H9 (cell line): ENCODE measurements around the gene WDR89. TPM values are rescaled to one million over a fixed set of nuclear protein-coding genes. Genes with fewer than 3 reads are reported as not detected.

ENCODE experiments used
- DNase-seq: peaks from one replicate; pipeline ENCODE4 v3.0.0-alpha.2; 2017
- H2AFZ ChIP-seq: one replicate; pipeline ENCODE4 v1.6.1; 2013; ENCODE audit warnings: mild to moderate bottlenecking, low read length, control low read depth, moderate library complexity
- H2AK5ac ChIP-seq: 2 replicates; pipeline ENCODE4 v1.6.1; 2013; ENCODE audit warnings: low read length, control low read depth, mixed read lengths; ENCODE audit not compliant: insufficient read length
- H2BK120ac ChIP-seq: one replicate; pipeline ENCODE4 v1.6.1; 2013; ENCODE audit warnings: low read depth, mild to moderate bottlenecking, low read length, control low read depth, inconsistent platforms; ENCODE audit not compliant: poor library complexity, severe bottlenecking
- H2BK12ac ChIP-seq: 2 replicates; pipeline ENCODE4 v1.6.1; 2013; ENCODE audit warnings: low read length, control low read depth, mixed read lengths, low read depth; ENCODE audit not compliant: insufficient read length
- H2BK15ac ChIP-seq: 2 replicates; pipeline ENCODE4 v1.6.1; 2013; ENCODE audit warnings: low read depth, low read length, control low read depth
- H2BK20ac ChIP-seq: one replicate; pipeline ENCODE4 v1.6.1; 2013; ENCODE audit warnings: low read depth, mild to moderate bottlenecking, low read length, control low read depth, inconsistent platforms; ENCODE audit not compliant: poor library complexity, severe bottlenecking
- H2BK5ac ChIP-seq: 2 replicates; pipeline ENCODE4 v1.6.1; 2013; ENCODE audit warnings: low read length, control low read depth, mixed read lengths; ENCODE audit not compliant: insufficient read length
- H3K14ac ChIP-seq: 2 replicates; pipeline ENCODE4 v1.6.1; 2013; ENCODE audit warnings: low read length, control low read depth; ENCODE audit not compliant: insufficient read depth
- H3K18ac ChIP-seq: 2 replicates; pipeline ENCODE4 v1.6.1; 2013; ENCODE audit warnings: low read depth, mild to moderate bottlenecking, mixed read lengths, low read length, control low read depth; ENCODE audit not compliant: insufficient read length
- H3K23ac ChIP-seq: 2 replicates; pipeline ENCODE4 v1.6.1; 2013; ENCODE audit warnings: low read length, control low read depth, mixed read lengths, low read depth; ENCODE audit not compliant: insufficient read length
- H3K23me2 ChIP-seq: 2 replicates; pipeline ENCODE4 v1.6.1; 2013; ENCODE audit warnings: low read depth, mild to moderate bottlenecking, mixed read lengths, low read length, control low read depth; ENCODE audit not compliant: insufficient read length, poor library complexity, severe bottlenecking
- H3K27ac ChIP-seq: 2 replicates; pipeline ENCODE4 v1.5.1; 2013; ENCODE audit warnings: low read length, control low read depth, mixed read lengths, low read depth; ENCODE audit not compliant: insufficient read length
- H3K27me3 ChIP-seq: 2 replicates; pipeline ENCODE4 v1.6.1; 2013; ENCODE audit warnings: low read length, control low read depth, inconsistent platforms; ENCODE audit not compliant: insufficient read depth
- H3K4ac ChIP-seq: 2 replicates; pipeline ENCODE4 v1.6.1; 2013; ENCODE audit warnings: low read depth, mild to moderate bottlenecking, control low read depth, inconsistent platforms, low read length, moderate library complexity
- H3K4me1 ChIP-seq: 2 replicates; pipeline ENCODE4 v1.6.1; 2013; ENCODE audit warnings: low read length, control low read depth, inconsistent platforms; ENCODE audit not compliant: insufficient read depth
- H3K4me2 ChIP-seq: 2 replicates; pipeline ENCODE4 v1.6.1; 2013; ENCODE audit warnings: low read length, control low read depth, mixed read lengths; ENCODE audit not compliant: insufficient read length, insufficient read depth
- H3K56ac ChIP-seq: 2 replicates; pipeline ENCODE4 v1.6.1; 2013; ENCODE audit warnings: low read depth, mild to moderate bottlenecking, mixed read lengths, low read length, control low read depth; ENCODE audit not compliant: insufficient read length
- H3K79me1 ChIP-seq: 2 replicates; pipeline ENCODE4 v1.6.1; 2013; ENCODE audit warnings: low read depth, mild to moderate bottlenecking, moderate library complexity, low read length, control low read depth, inconsistent platforms; ENCODE audit not compliant: insufficient read depth, poor library complexity, severe bottlenecking
- H3K79me2 ChIP-seq: 2 replicates; pipeline ENCODE4 v1.6.1; 2013; ENCODE audit warnings: low read length, control low read depth, inconsistent platforms; ENCODE audit not compliant: insufficient read depth
- H3K9ac ChIP-seq: 2 replicates; pipeline ENCODE4 v1.6.1; 2013; ENCODE audit warnings: low read length, control low read depth, mixed read lengths; ENCODE audit not compliant: insufficient read length; ENCODE audit errors: extremely low read depth
- H3K9me3 ChIP-seq: one replicate; pipeline ENCODE4 v1.6.1; 2013; ENCODE audit warnings: low read depth, low read length, inconsistent platforms; ENCODE audit not compliant: control insufficient read depth
- H3T11ph ChIP-seq: one replicate; pipeline ENCODE4 v1.6.1; 2013; ENCODE audit warnings: mild to moderate bottlenecking, low read length, control low read depth, inconsistent platforms
- H4K20me1 ChIP-seq: one replicate; pipeline ENCODE4 v1.6.1; 2013; ENCODE audit not compliant: control insufficient read depth, insufficient read length, insufficient read depth
- H4K5ac ChIP-seq: 2 replicates; pipeline ENCODE4 v1.6.1; 2013; ENCODE audit warnings: low read depth, mild to moderate bottlenecking, mixed read lengths, low read length, control low read depth; ENCODE audit not compliant: insufficient read length
- H4K8ac ChIP-seq: replicated peaks from 2 replicates; pipeline ENCODE4 v1.6.1; 2013; ENCODE audit warnings: low read length, control low read depth, mixed read lengths, low read depth; ENCODE audit not compliant: insufficient read length
- H4K91ac ChIP-seq: 2 replicates; pipeline ENCODE4 v1.6.1; 2013; ENCODE audit warnings: low read depth, mild to moderate bottlenecking, moderate library complexity, mixed read lengths, low read length, control low read depth; ENCODE audit not compliant: insufficient read length
- H3K27ac Mint-ChIP-seq, 3 experiments: 2 replicates in 2 of 3; 3 replicates in 1 of 3; pipeline ENCODE4 v1.8.0; 2020 to 2021; ENCODE audit warnings: mixed read lengths in 3 of 3, mild to moderate bottlenecking in 1 of 3, moderate library complexity in 1 of 3
- H3K27me3 Mint-ChIP-seq: 2 replicates; pipeline ENCODE4 v1.8.0; 2021; ENCODE audit warnings: low read depth, mild to moderate bottlenecking, moderate library complexity, mixed read lengths
- H3K36me3 Mint-ChIP-seq, 3 experiments: 2 replicates in 2 of 3; 3 replicates in 1 of 3; pipeline ENCODE4 v1.8.0; 2020 to 2021; ENCODE audit warnings: low read depth in 3 of 3, mixed read lengths in 3 of 3; ENCODE audit not compliant: insufficient read depth in 1 of 3
- H3K4me1 Mint-ChIP-seq, 2 experiments: 2 replicates each; pipeline ENCODE4 v1.8.0; 2020; ENCODE audit warnings: mixed read lengths in 2 of 2
- H3K4me3 Mint-ChIP-seq, 2 experiments: 2 replicates in 1 of 2; 3 replicates in 1 of 2; pipeline ENCODE4 v1.8.0; 2020 to 2021; ENCODE audit warnings: mild to moderate bottlenecking in 2 of 2, mixed read lengths in 2 of 2, moderate library complexity in 1 of 2
- H3K9me3 Mint-ChIP-seq, 2 experiments: 2 replicates in 1 of 2; 3 replicates in 1 of 2; pipeline ENCODE4 v1.8.0; 2020; ENCODE audit warnings: mild to moderate bottlenecking in 2 of 2, mixed read lengths in 2 of 2, moderate library complexity in 1 of 2
- WGBS: extraction: QIAGEN DNeasy Blood & Tissue Kit; methylation state at CpG from one replicate; pipeline ENCODE4 v1.1.7; 2013; ENCODE audit warnings: missing lambda C conversion rate, low lambda C conversion rate, mixed read lengths; ENCODE audit not compliant: insufficient read length; ENCODE audit errors: extremely low coverage; 5-methylcytosine and 5-hydroxymethylcytosine counted together
- long read RNA-seq: library from polyadenylated mRNA; unstranded; transcript quantifications from one replicate; pipeline ENCODE4 v2.0.0, GENCODE V29; 2020
- total RNA-seq: library from RNA; stranded (reverse); gene quantifications from 2 replicates; pipeline ENCODE4 v1.2.1, GENCODE V29; 2021
- TF ChIP-seq, protein P1 (sequence below): fragments of 200-600 bp; sonication (generic); conservative IDR thresholded peaks from 3 replicates; pipeline ENCODE4 v1.8.0; 2021; ENCODE audit warnings: antibody characterized with exemption, mild to moderate bottlenecking

WDR89 gene
- 24.0 and 26.4 TPM in 2 replicates for total RNA-seq
- long read RNA-seq, transcript WDR89-204 (1 exons, 2,935 nt): minor isoform, 5 of 78 reads
- long read RNA-seq, transcript WDR89-201 (3 exons, 1,687 nt): major isoform, 7 of 78 reads
- long read RNA-seq, transcript WDR89-203 (4 exons, 976 nt): minor isoform, 6 of 78 reads
- long read RNA-seq, partial matches to known transcripts: 0 of 78 reads
- long read RNA-seq, other reads (novel, unspliced or antisense): 59 of 78 reads

GRCh38 chr14:63641473-63642228 is at the start of gene WDR89:
Gene WDR89 (minus strand): TSS chr14:63641871. CDS start chr14:63599942, 41,929 bp downstream.
- H4K8ac ChIP-seq: no peak within 1 kb of the TSS
- peak; percentile 99 for DNase-seq
- no peak within 1 kb of the TSS for H3K23ac ChIP-seq
- peaks cover 16% of the 10 kb centered on the region; the same call in 1 of the 2 replicates for H3K79me2 ChIP-seq
- Mint-ChIP-seq H3K4me1 (peaks cover 4 to 14% of the 10 kb centered on the region in 2 experiments), H3K27ac (peak within 1 kb of the TSS; percentile 96 to 100 (median 100)), H3K9me3 (peaks cover 5 to 8% of the 10 kb centered on the region in 2 experiments), H3K4me3 (peak within 1 kb of the TSS; percentile 86 to 96), H3K36me3 (peaks cover 26 to 29% (median 29%) of the 10 kb centered on the region in 3 experiments), H3K27me3 (no peaks in the 10 kb centered on the region)
- H3K4me1 ChIP-seq: no peaks in the 10 kb centered on the region
- no peak within 1 kb of the TSS for H2BK15ac ChIP-seq
- no peak within 1 kb of the TSS for H2BK20ac ChIP-seq
- H3K27me3 ChIP-seq: no peaks in the 10 kb centered on the region
- peak within 1 kb of the TSS; percentile 70 for H2BK12ac ChIP-seq
- peak within 1 kb of the TSS; percentile 82 for H2BK120ac ChIP-seq
- no peak within 1 kb of the TSS for H2AK5ac ChIP-seq
- peak within 1 kb of the TSS; percentile 38 for H3K56ac ChIP-seq
- H3K4me2 ChIP-seq: peak within 1 kb of the TSS; percentile 64
- no peak within 1 kb of the TSS; the same call in 1 of the 2 replicates for H3K4ac ChIP-seq
- no peak within 1 kb of the TSS for H3T11ph ChIP-seq
- peak within 1 kb of the TSS; percentile 97 for H3K18ac ChIP-seq
- H2AFZ ChIP-seq: peak within 1 kb of the TSS; percentile 52
- TF ChIP-seq, protein P1, sequence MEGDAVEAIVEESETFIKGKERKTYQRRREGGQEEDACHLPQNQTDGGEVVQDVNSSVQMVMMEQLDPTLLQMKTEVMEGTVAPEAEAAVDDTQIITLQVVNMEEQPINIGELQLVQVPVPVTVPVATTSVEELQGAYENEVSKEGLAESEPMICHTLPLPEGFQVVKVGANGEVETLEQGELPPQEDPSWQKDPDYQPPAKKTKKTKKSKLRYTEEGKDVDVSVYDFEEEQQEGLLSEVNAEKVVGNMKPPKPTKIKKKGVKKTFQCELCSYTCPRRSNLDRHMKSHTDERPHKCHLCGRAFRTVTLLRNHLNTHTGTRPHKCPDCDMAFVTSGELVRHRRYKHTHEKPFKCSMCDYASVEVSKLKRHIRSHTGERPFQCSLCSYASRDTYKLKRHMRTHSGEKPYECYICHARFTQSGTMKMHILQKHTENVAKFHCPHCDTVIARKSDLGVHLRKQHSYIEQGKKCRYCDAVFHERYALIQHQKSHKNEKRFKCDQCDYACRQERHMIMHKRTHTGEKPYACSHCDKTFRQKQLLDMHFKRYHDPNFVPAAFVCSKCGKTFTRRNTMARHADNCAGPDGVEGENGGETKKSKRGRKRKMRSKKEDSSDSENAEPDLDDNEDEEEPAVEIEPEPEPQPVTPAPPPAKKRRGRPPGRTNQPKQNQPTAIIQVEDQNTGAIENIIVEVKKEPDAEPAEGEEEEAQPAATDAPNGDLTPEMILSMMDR: peak; percentile 84
- peak within 1 kb of the TSS; percentile 81 for H4K5ac ChIP-seq
- no CpG with 5 or more reads among the region's 60 CpGs for WGBS
- no peak within 1 kb of the TSS for H4K91ac ChIP-seq
- H4K20me1 ChIP-seq: no peaks in the 10 kb centered on the region
- peak within 1 kb of the TSS; percentile 99 for H3K14ac ChIP-seq
- no peaks in the 10 kb centered on the region for H3K9me3 ChIP-seq
- peak within 1 kb of the TSS; percentile 93 for H3K9ac ChIP-seq
- peak within 1 kb of the TSS; percentile 66 for H2BK5ac ChIP-seq
- H3K79me1 ChIP-seq: peaks cover 3% of the 10 kb centered on the region
- peak within 1 kb of the TSS; percentile 94 for H3K27ac ChIP-seq
- no peaks in the 10 kb centered on the region for H3K23me2 ChIP-seq
